Upper lobe of left lung (tissue), 4 donors: ENCODE results near the gene NALCN.

Source experiments
- CTCF ChIP-seq, 6 experiments: fragments of 450-650 bp in 4 of 6; fragments of 200-600 bp in 2 of 6; sonication (generic) in 2 of 6; IDR thresholded peaks; one replicate each; pipeline ENCODE4 v1.5.1; 2016 to 2019; ENCODE audit warnings: antibody characterized with exemption in 6 of 6
- POLR2A ChIP-seq, 4 donors: fragments of 450-650 bp; IDR thresholded peaks; one replicate each; pipeline ENCODE4 v1.5.1; 2016 to 2017; ENCODE audit warnings: antibody characterized with exemption in 4 of 4, mild to moderate bottlenecking in 2 of 4
- POLR2AphosphoS5 ChIP-seq, 2 donors: sonication (generic); formaldehyde crosslinking; IDR thresholded peaks; one replicate each; pipeline ENCODE4 v1.5.1; 2017; ENCODE audit warnings: antibody characterized with exemption in 2 of 2

DNA sequence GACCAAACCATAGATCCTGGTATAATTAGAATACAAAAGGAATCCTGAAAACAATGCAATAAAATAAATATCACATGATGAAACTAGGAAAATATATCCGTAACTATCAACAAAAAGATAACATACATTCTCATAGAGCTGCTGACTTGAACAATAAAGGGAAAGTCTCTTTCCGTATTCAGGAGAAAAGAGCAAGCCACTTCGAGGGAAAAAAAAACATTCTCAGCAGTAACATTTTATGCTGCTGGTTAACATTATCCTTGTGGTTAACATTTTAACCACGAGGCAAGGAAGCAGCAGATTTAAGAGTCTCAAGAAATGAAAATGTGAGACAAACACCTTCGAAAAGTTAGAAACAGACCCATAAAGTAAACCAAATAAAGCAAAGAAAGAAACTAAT is 25.8 kb downstream of the NALCN start:
- TF ChIP-seq CTCF (IDR thresholded peaks at IDR 0.05): no peak
- no peak for TF ChIP-seq POLR2AphosphoS5 (IDR thresholded peaks at IDR 0.05)
- TF ChIP-seq POLR2A (IDR thresholded peaks at IDR 0.05): no peak
